Esophagus muscularis mucosa (tissue), 4 donors: ENCODE results near the gene PRLR.

ENCODE experiments used
- EP300 ChIP-seq: sonication (generic); formaldehyde crosslinking; IDR thresholded peaks from one replicate; pipeline ENCODE4 v1.6.1; 2017; ENCODE audit warnings: antibody characterized with exemption
- POLR2A ChIP-seq: fragments of 450-650 bp; IDR thresholded peaks from one replicate; pipeline ENCODE4 v1.6.1; 2017; ENCODE audit warnings: antibody characterized with exemption, moderate library complexity, mild to moderate bottlenecking, low read depth
- POLR2AphosphoS5 ChIP-seq, 2 donors: sonication (generic); formaldehyde crosslinking; IDR thresholded peaks; one replicate each; pipeline ENCODE4 v1.6.1; 2017; ENCODE audit warnings: antibody characterized with exemption in 2 of 2
- TF ChIP-seq, protein P1 (sequence below), 3 experiments: fragments of 200-600 bp in 2 of 3; fragments of 450-650 bp in 1 of 3; sonication (generic) in 2 of 3; IDR thresholded peaks; one replicate each; pipeline ENCODE4 v1.5.1; 2017 to 2019; ENCODE audit warnings: antibody characterized with exemption in 3 of 3, mild to moderate bottlenecking in 2 of 3, moderate library complexity in 1 of 3

DNA sequence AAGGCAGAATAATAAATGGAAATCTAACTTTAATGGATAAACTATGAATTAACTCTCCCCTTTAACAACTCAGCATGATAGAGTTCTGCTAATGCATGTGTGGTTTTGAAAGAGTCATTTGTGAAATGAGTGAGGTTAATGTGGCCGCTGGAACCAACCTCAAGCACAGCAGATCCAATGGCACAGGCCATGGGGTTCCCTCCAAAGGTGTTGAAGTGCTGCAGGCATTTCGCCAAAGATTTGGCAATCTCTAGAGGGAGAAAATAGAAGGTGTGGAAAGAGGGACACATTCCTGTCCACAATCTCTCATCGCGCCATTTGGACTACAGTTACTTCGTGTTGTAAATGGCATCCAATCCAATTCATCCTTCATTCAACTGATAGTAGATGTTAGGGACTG, 217.5 kb downstream of the PRLR start:
- TF ChIP-seq, protein P1, sequence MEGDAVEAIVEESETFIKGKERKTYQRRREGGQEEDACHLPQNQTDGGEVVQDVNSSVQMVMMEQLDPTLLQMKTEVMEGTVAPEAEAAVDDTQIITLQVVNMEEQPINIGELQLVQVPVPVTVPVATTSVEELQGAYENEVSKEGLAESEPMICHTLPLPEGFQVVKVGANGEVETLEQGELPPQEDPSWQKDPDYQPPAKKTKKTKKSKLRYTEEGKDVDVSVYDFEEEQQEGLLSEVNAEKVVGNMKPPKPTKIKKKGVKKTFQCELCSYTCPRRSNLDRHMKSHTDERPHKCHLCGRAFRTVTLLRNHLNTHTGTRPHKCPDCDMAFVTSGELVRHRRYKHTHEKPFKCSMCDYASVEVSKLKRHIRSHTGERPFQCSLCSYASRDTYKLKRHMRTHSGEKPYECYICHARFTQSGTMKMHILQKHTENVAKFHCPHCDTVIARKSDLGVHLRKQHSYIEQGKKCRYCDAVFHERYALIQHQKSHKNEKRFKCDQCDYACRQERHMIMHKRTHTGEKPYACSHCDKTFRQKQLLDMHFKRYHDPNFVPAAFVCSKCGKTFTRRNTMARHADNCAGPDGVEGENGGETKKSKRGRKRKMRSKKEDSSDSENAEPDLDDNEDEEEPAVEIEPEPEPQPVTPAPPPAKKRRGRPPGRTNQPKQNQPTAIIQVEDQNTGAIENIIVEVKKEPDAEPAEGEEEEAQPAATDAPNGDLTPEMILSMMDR (IDR thresholded peaks at IDR 0.05): no peak
- no peak for TF ChIP-seq POLR2A
- no peak for TF ChIP-seq EP300
- no peak for TF ChIP-seq POLR2AphosphoS5 (IDR thresholded peaks at IDR 0.05)
